CD4-positive, alpha-beta T cell treated with Interleukin-1 beta for 1 hour (primary cell): ENCODE results near the gene CSTF1.
A peak's percentile ranks its signal among the peaks of the same experiment; 100 is the strongest.

ENCODE experiments used
- DNase-seq, 2 donors: peaks; one replicate each; pipeline ENCODE4 v3.0.0-alpha.2; 2020 to 2022

The CSTF1 gene

DNA sequence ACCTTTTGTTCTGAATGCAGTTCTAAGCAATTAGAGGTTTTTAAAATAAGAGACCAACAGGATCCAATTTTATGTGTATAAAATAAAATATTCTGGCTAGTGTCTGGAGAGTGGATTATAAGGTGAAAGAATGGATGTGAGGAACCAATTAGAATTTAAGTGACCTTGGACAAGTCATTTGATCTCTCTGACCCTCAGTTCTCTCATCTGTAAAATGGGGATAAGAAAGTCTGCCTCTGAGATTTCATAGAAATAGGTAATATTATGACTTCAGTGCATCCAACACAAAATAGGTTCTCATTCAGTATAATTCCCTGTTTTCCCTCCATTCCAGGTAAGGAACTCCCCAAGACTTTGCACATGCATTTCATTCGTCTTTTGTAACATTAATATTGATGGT is 38.5 kb downstream of the CSTF1 start:
- no peak for DNase-seq

DNA sequence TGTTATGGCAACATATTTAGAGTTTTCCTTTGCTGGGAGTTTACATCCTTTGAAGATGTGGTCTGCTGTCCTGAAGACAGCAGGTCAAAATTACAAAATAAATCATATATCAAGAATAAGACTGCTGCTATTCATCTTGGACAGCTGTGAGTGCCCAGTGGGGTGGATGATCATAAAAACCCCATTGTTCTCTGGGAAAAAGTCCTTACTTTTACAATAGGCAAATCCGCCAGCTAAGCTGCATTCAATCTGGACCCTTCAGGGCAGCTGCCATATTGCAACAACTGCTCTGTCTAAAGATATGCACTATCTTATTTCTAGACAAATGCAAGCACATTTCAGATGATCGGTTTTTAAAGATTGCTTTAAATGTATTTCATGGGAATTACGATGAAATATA is 39.0 kb downstream of the CSTF1 start:
- no peak for DNase-seq

DNA sequence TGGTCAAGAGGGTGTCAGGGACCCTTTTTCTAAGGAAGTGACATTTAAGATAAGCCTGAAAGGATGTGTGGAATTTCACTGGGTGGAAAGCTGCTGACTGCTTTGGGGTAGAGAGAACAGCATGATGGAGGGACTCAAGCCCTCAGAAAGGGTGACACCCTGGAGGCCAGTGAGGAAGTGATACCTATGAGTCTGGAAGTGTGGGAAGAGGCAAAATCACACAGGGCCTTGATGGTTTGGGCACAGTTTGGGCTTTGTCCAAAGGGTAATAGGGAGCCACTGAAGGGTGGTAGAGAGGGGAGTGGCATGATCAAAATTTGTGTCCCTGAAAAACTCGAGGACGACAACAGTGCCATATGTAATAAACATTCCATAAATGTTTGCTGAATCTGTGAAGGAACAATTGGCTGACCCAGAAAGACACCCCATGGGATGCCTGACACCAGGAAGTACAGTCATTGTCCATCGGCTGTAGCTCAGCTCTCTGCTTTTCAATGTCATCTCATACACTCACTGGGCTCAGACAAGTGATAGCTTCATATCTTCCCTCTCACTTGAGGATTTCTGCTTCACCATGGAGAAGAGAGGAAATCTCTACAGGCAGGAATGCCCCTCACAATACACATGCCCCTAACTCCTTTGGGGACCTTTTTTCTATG is 40.9 kb downstream of the CSTF1 start:
- no peak for DNase-seq

DNA sequence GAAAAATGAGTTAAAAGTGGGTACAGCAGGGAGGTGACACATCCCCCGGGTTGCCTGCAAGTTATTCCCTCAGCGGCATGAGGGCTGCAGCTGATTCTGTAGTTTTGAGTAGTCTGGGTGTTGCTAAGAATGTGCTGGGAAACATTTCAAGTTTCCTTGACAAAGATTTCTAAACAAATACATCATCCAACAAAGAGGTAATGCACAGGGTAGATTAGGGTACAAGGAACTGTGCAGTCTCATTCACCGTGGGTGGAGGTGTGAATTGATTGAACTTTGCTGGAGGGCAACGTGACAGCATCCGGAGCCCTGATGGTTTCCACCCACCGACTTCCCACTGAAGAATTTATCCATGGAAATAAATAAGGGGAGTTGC is 41.4 kb downstream of the CSTF1 start:
- DNase-seq = no peak

DNA sequence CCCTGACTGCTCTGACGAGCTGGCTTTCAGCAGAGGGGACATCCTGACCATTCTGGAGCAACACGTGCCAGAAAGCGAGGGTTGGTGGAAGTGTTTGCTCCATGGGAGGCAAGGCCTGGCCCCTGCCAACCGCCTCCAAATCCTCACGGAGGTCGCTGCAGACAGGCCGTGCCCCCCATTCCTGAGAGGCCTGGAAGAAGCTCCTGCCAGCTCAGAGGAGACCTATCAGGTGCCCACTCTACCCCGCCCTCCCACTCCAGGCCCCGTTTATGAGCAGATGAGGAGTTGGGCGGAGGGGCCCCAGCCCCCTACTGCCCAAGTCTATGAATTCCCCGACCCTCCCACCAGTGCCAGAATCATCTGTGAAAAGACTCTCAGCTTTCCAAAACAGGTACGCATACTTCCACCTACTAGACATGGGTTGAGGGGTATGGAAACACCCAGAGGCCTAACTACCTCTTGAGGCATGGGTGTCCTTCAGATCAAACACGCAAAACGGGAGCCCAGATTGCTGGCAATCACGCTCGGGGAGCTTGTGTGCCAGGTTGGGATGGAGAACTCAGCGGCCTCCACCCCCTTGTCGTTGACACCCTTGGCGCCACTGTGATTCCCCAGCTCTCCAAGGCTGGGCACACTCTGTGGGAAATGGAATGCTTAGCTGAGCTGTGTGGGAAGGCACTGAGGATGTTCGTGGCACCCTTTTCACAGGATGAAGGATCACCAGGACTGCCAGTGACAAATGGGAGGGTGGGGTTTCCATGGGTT is 44.9 kb downstream of the CSTF1 start:
- no peak for DNase-seq

DNA sequence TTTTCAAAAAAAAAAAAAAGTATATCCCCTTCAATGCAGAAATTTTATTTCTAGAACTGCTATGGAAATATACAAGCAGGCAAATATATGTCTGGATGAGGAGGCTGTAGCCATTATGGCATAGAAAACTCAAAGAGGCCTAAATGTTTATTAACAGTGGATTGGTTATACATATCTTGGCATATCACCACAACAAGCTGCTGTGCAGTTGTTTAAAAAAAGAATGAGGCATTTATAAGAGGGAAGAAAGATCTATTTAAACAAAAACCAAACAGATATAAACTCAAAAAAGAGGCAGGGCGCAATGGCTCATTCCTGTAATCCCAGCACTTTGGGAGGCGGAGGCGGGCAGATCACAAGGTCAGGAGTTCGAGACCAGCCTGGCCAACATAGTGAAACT is 45.8 kb downstream of the CSTF1 start:
- no peak for DNase-seq

DNA sequence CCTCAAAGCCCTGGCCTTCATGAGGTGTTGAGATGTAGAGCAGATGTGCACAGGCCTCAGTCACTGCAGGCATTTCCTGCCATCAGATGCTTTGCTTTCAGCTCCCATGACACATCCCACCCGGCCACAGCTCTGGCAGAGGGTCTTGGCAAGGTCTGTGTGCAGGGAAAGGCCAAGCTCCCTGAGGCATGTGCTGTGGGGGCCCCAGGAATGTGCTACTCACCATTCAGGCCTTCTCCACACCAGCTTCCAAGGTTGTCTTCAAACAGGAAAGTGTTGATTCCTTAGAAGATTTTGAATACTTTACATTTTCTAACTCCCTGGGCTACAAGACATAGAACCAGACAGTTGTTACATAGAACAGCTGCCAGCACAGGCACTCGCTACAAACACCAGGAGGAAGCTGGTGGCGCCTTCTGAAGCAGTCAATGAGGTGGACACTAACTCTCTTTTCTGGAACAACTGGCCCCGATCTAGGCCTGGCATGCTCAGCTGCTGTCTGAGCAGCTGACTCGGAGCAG is 47.4 kb downstream of the CSTF1 start:
- no peak for DNase-seq

DNA sequence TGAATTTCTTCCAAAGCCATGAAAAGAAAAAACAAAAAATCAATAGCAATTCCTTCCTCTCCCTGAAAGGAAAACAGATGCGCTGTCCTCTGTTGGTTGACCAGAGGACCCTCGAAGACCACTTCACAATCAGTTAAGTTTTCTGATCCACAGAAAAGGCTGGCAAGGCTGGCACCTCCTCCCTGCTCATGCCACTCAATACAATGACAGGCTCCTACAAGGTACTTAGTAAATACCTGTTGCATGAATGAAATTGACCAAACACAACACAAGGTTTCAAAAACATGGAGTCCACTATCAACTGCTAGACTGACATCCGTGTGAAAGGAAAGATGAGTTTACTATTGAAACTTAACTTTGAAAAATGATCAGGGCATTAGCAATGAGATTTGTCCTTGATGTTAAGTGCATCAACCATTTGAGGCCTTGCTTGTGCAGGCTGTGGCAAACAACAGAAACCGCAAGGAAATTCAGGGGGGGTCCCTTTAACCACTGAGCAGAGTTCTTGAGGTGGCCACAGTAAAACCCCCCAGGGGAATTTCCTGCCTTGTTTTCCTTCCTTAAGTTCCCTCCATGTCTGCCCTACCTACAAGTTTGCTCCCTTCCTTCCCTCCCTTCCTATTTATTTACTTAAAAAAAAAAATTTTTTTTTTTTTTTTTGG is 48.0 kb downstream of the CSTF1 start:
- peak; percentile 50 to 70 for DNase-seq

DNA sequence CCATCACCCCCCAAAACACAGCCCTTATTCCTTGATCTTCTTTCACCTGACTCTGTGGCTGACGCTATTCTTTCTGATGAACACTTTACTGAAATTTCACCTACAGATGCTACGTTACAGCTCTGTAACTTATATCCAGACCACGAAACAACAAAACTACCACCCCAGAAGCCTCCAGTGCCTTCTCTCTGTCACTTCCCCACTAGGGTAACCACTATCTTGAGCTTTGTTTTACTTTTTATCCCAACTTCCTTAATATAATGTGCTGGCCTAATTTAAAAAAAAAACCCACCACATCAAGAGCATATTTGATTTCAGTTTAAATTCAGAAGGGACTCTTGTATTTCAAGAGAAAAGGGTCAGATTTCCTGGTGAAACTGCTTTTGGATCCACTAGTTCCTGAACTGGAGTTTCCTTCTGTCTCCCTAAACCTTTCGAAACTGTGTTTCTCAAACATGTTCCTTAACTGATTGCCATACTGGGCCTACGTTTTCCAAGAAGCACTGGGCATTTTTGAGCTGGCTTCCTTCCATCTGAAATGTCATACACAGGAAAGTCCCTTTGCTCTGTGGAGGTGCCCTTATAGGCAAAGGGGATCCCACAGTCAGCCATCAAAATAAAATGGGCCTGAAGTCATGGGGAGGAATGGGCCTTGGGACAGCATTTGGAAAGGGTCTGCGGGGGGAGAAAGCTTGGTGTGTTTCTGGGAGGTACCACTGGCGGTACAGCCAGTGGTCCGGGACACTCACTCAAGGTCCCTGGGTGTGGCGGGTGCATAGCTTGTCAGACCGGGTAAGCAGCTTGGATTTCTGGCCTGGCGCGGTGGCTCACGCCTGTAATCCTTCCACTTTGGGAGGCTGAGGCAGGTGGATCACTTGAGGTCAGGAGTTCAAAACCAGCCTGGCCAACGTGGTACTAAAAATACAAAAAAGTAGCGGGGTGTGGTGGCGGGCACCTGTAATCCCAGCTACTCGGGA is 50.2 kb downstream of the CSTF1 start:
- no peak for DNase-seq

DNA sequence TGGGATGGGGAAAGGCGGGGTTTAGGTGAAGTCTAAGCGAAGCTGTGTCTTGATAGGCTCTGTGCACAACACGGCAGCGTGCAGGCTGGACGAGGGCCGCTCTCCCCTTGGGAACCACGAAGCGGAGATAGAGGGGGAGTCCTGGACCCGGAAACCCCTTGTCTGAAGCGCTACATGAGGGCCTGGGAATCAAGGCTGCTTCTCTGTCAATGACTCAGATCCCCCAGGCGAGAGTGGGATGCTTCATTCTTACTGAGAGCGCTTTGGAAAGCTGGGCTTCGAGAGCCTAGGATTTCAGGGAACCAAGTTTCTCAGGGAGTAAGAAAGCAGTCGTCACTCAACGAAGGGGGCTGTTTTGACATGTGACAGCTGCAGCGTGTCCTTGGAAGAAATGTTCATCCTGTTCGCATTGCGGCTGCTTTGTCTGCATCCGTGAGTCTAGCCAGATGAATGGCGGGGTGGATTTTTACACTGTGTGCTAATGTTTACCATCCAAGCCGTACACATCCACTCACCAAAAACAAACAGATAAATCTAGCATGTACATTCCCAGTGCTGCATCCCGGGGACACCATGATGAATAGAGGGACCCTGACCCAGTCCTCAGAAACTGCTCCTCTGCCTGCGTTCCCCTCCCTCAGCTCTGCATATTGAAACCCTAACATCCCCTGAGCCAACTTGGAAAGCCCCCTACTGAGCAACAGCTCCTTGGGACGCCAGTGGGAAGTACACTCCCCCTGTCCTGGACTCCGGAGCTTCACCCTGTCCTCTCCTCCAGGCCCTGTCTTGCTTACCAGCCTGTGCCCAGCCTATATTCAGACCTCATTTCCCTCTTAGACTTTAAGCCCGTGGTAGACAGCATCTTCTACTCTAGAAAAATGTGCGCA is 51.5 kb downstream of the CSTF1 start:
- no peak for DNase-seq

DNA sequence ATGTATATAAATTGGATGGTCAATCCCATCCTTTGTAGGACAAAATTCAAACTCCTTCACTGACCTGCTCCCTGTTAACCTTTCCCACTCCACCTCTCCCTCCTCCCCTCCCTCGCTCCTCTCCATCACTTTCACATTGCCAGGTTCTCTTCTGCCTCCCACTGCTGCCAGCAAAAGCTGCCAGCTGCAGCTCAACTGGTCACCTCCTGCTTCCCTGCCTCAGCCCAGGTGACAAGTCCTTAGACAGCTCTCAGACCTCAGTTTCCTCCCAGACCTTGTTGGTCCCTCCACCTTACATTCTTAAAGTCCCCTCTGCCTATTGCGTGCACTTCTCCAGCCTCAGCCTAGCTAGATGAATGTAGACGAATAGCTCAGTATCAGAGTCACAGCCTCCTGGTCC is 52.7 kb downstream of the CSTF1 start:
- DNase-seq = no peak

DNA sequence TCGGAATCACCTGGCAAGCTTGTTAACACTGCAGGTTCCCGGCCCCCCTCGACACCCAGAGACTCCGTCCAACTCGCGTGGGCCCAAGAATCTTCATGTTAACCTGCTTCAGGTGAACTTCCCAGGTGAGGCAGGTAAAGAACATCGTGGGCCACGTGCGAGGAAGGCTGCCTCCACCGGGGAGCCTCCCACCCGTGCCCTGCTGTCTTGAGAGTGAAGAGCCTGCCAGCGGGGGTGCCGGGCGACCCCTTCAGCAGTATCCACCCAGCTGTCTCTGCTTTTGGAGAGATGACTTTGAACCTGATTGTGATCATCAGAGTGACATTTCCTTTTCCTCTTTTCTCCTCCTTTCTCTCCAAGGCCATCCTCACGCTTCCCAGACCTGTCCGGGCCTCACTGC is 53.1 kb downstream of the CSTF1 start:
- no peak for DNase-seq

DNA sequence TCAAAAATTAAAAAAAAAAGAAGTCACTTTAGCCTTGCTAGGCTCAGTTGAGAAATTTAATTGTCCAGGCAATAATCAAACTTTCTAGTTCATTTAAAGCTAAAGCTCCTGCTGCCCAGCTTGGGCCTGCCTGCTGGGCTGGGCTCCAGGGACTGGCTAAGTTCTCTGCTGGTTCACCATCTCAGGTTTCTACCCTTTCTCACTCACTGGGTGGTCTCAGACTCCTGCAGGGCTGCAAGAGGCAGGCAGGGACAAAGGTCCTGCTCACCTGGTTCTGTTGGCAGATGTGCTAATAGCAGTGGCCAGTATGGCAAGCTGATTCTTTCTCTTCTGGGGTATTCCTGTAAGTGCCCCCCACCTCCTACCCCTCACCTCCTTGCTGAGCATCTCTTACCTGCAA is 54.8 kb downstream of the CSTF1 start:
- DNase-seq = no peak

DNA sequence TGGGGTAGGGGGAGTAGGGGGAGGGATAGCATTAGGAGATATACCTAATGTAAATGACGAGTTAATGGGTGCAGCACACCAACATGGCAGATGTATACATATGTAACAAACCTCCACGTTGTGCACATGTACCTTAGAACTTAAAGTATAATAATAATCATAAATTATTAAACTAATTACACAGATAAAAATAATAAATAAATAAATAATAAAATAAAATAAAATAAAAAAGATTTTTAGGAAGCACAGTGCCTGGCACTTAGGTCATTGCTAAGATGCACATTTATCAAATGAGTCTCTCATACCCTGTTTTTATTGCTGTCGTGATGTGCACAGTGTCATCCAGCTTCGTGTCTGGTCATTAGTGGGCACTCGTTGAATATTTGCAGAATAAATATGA is 57.0 kb downstream of the CSTF1 start:
- DNase-seq = no peak

DNA sequence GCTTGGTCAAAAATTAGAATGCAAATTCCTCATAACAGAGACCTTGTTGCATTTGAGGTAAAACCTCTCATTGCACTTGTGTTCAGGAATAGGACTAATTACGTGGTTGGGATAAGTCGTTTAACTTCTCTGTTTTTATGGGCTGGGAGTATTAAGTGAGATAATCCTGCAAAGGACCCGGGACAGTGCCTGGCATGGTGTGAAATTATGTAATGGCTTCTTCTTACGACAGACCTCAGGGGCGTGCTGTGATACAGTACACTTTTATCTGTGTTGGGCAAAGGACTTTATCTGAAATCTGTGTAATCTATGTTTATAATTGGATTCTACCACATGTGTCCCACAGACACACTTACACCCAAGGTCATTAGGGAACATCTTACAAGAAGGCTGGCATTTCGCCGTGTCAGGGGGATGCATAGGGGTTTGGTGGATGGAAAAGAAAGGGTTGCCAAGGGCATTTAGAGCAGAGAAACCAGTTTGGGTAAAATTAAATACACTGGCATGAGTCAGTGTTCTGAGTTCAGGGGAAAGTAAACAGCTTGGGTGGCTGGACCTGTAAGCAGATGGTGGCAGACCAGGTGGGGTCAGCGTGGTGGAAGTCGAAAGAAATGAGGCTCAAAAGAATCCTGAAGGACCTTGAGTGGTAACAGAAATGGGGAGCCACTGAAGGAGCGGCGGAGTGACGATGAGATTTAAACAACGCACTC is 58.8 kb downstream of the CSTF1 start:
- DNase-seq = no peak

DNA sequence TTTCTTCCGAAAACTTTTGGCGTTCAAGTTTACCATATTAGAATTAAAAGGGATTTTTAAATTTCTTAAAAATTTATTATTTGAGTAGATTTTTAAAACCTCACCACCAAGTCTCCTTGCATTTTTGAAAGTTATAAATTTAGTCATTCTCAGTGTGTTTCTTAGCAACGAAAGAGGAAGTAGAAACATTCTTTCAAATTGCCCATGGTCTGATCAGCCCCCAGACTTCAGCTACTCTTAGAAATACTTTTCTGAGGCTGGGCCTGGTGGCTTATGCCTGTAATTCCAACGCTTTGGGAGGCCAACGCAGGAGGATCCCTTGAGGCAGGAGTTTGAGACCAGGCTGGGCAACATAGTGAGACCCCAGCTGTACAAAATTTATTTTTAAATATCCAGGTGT is 60.9 kb downstream of the CSTF1 start:
- DNase-seq = no peak

DNA sequence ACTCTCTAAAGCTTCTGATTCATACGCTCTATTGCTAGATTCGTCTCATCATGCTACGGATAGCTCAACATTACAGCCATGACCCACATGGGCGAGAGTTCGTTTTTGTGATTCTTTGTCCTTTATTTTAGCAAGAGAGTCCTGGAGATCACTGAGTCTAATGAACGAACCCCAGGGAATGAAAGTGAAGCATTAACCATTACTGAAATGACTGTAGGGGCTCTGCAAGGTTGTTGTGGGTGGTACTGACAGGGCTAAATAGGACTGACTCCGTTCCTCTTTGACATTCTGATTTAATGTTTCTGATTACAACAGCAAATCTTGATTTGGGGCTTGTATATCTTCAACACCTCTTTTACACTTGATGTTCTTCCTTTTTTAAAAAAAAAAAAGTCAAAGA is 62.3 kb downstream of the CSTF1 start:
- DNase-seq = no peak
